ENCODE measurements around the gene COL9A3.
A peak's percentile ranks its signal among the peaks of the same experiment; 100 is the strongest.

Gene COL9A3

GRCh38 chr20:62816884-62817873 is at the start of gene COL9A3:
COL9A3 (plus strand) TSS chr20:62817050; CDS start chr20:62817065, 15 bp downstream.
- peak; percentile 33 for DNase-seq

- DNase-seq: no peak
These were observed 48.7 kb upstream of the COL9A3 start for GRCh38 chr20:62768234-62768546.

GRCh38 chr20:62768551-62769287 is 48.1 kb upstream of the COL9A3 start:
- peak; percentile 86 for DNase-seq

GRCh38 chr20:62769346-62770071 is 47.3 kb upstream of the COL9A3 start:
- no peak for DNase-seq

- DNase-seq: no peak
These were observed 46.5 kb upstream of the COL9A3 start for GRCh38 chr20:62770111-62770910.

GRCh38 chr20:62770916-62771315 is 45.9 kb upstream of the COL9A3 start:
- DNase-seq: no peak

GRCh38 chr20:62771396-62772102 is 45.3 kb upstream of the COL9A3 start:
- no peak for DNase-seq

GRCh38 chr20:62772103-62772611 is 44.7 kb upstream of the COL9A3 start:
- DNase-seq: no peak

GRCh38 chr20:62772619-62772989 is 44.2 kb upstream of the COL9A3 start:
- DNase-seq: peak; percentile 74

- peak; percentile 85 for DNase-seq
These were observed 43.6 kb upstream of the COL9A3 start for GRCh38 chr20:62772990-62773844.

GRCh38 chr20:62773845-62774714 is 42.8 kb upstream of the COL9A3 start:
- peak; percentile 80 for DNase-seq

- no peak for DNase-seq
These were observed 42.1 kb upstream of the COL9A3 start for GRCh38 chr20:62774762-62775161.

- DNase-seq: no peak
These were observed 41.6 kb upstream of the COL9A3 start for GRCh38 chr20:62775206-62775605.

- DNase-seq: no peak
These were observed 40.7 kb upstream of the COL9A3 start for GRCh38 chr20:62776035-62776691.

- DNase-seq: no peak
These were observed 39.9 kb upstream of the COL9A3 start for GRCh38 chr20:62776692-62777527.

GRCh38 chr20:62777528-62777830 is 39.4 kb upstream of the COL9A3 start:
- no peak for DNase-seq

- no peak for DNase-seq
These were observed 38.8 kb upstream of the COL9A3 start for GRCh38 chr20:62778058-62778457.
